Measurements from ENCODE around the gene SRPRB. TPM values are rescaled to one million over a fixed set of nuclear protein-coding genes. Genes with fewer than 3 reads are reported as not detected.

The SRPRB gene
- total RNA-seq, 1 donor from 2014 or later = 45.4 TPM

- no peak overlapping the region for H3K4me3 ChIP-seq
- H3K36me3 ChIP-seq = no peaks in the 10 kb centered on the region
- DNase-seq (peak; percentile 13), ATAC-seq (no peak)
- H3K9me3 ChIP-seq = no peaks in the 10 kb centered on the region
- H3K4me1 ChIP-seq = no peaks in the 10 kb centered on the region
- intact Hi-C loops (cut with DNase I) = no loop called here
- TF ChIP-seq CTCF (IDR thresholded peaks at IDR 0.05) = no peak
- H3K27ac ChIP-seq = no peak overlapping the region
- no peaks in the 10 kb centered on the region for H3K27me3 ChIP-seq
Measured at GRCh38 chr3:133855002-133855370, 49.4 kb downstream of the SRPRB start.

GRCh38 chr3:133855772-133856171 is 50.2 kb downstream of the SRPRB start:
- no peak for TF ChIP-seq CTCF (IDR thresholded peaks at IDR 0.05)
- H3K27me3 ChIP-seq = no peaks in the 10 kb centered on the region

DNA sequence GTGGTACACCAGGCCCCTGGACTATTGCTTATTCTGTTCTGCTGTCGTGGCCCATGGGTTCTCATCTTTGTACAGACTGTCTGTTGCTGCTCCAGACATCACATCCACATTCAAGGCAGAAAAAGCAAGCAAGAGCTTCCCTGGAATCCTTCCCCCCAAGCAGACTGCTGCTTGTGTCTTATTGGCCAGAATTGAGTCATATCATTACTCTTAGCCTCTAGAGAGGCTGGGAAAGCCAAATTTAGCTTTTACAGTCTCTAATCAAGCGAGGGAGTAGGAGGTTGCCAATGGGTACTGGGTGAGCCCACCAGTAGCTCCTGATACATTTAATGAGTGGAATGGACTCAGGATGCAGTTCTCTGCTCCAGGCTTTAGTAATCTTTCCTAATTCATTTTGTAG is 50.7 kb downstream of the SRPRB start:
- H3K27me3 ChIP-seq = no peaks in the 10 kb centered on the region
- no peak overlapping the region for H3K27ac ChIP-seq
- no peaks in the 10 kb centered on the region for H3K36me3 ChIP-seq
- intact Hi-C loops (cut with DNase I) = no loop called here
- no peaks in the 10 kb centered on the region for H3K9me3 ChIP-seq
- ATAC-seq (no peak), DNase-seq (no peak)
- H3K4me1 ChIP-seq = no peaks in the 10 kb centered on the region
- no peak for TF ChIP-seq CTCF (IDR thresholded peaks at IDR 0.05)
- no peak overlapping the region for H3K4me3 ChIP-seq

More at GRCh38 chr3:133855772-133856171, 50.2 kb downstream of the SRPRB start:
- Histone ChIP-seq H3K9me3 (no peaks in the 10 kb centered on the region), H3K36me3 (no peaks in the 10 kb centered on the region), H3K27ac (no peak overlapping the region), H3K4me3 (no peak overlapping the region), H3K4me1 (no peaks in the 10 kb centered on the region)
- intact Hi-C loops (cut with DNase I) = no loop called here
- peak; percentile 6 for DNase-seq
- no peak for ATAC-seq

- Histone ChIP-seq H3K27me3 (no peaks in the 10 kb centered on the region), H3K4me3 (no peak overlapping the region), H3K36me3 (no peaks in the 10 kb centered on the region), H3K4me1 (no peaks in the 10 kb centered on the region), H3K9me3 (no peaks in the 10 kb centered on the region), H3K27ac (no peak overlapping the region)
- ATAC-seq (no peak), DNase-seq (peak; percentile 52)
- TF ChIP-seq CTCF (IDR thresholded peaks at IDR 0.05) = no peak
- intact Hi-C loops (cut with DNase I) = no loop called here
Measured at GRCh38 chr3:133857767-133858166, 52.2 kb downstream of the SRPRB start.

DNA sequence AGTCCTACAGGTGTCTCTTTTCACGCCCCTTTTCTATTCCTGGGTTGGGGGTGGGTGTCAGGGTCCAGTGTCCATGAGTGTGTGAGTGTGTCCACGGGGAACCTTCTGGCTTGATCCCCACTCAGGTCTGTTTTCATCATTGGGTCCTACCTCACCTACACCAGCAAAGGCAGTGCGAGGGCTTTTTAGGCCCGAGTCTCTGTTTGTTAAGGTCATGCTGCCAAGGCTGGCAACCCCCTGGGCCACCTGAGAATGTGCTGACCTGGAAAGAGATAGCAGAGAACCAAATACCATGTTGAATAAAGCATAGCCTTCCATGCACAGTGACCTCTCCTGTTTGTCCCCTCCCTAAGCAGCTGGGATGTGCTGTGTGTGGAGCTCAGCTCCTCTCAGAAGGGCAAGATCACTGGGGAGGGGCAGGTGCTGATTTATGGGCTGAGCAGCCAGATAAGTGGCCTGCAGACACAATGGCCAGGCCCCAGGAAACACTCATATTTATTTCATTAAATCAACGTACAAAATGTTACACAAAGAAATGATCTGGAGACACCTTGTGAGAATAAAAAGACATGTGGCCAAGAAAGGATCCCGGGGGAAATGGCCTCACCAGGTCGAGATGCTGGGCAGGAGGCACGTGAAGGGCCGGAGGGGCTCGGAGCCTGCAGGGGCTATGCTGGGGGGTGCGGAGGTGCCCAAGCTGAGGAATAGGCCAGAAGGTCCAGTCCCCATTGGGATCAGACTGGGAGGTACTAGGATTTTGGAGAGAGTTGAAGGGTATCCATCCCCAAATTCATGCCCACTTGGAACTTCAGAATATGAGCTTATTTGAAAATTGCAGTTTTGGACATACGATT is 54.0 kb downstream of the SRPRB start:
- intact Hi-C loops (cut with DNase I) = no loop called here
- H3K27me3 ChIP-seq = no peaks in the 10 kb centered on the region
- DNase-seq (peak; percentile 55), ATAC-seq (no peak)
- H3K9me3 ChIP-seq = no peaks in the 10 kb centered on the region
- H3K36me3 ChIP-seq = no peaks in the 10 kb centered on the region
- no peak for TF ChIP-seq CTCF (IDR thresholded peaks at IDR 0.05)
- H3K4me1 ChIP-seq = no peaks in the 10 kb centered on the region
- no peak overlapping the region for H3K4me3 ChIP-seq
- H3K27ac ChIP-seq = no peak overlapping the region
